H9 (cell line): ENCODE data around the gene AKT3. TPM values are rescaled to one million over a fixed set of nuclear protein-coding genes. Genes with fewer than 3 reads are reported as not detected.

Experiments used
- DNase-seq: peaks from one replicate; pipeline ENCODE4 v3.0.0-alpha.2; 2017
- H2AFZ ChIP-seq: one replicate; pipeline ENCODE4 v1.6.1; 2013; ENCODE audit warnings: mild to moderate bottlenecking, low read length, control low read depth, moderate library complexity
- H2AK5ac ChIP-seq: 2 replicates; pipeline ENCODE4 v1.6.1; 2013; ENCODE audit warnings: low read length, control low read depth, mixed read lengths; ENCODE audit not compliant: insufficient read length
- H2BK120ac ChIP-seq: one replicate; pipeline ENCODE4 v1.6.1; 2013; ENCODE audit warnings: low read depth, mild to moderate bottlenecking, low read length, control low read depth, inconsistent platforms; ENCODE audit not compliant: poor library complexity, severe bottlenecking
- H2BK12ac ChIP-seq: 2 replicates; pipeline ENCODE4 v1.6.1; 2013; ENCODE audit warnings: low read length, control low read depth, mixed read lengths, low read depth; ENCODE audit not compliant: insufficient read length
- H2BK15ac ChIP-seq: 2 replicates; pipeline ENCODE4 v1.6.1; 2013; ENCODE audit warnings: low read depth, low read length, control low read depth
- H2BK20ac ChIP-seq: one replicate; pipeline ENCODE4 v1.6.1; 2013; ENCODE audit warnings: low read depth, mild to moderate bottlenecking, low read length, control low read depth, inconsistent platforms; ENCODE audit not compliant: poor library complexity, severe bottlenecking
- H2BK5ac ChIP-seq: 2 replicates; pipeline ENCODE4 v1.6.1; 2013; ENCODE audit warnings: low read length, control low read depth, mixed read lengths; ENCODE audit not compliant: insufficient read length
- H3K14ac ChIP-seq: 2 replicates; pipeline ENCODE4 v1.6.1; 2013; ENCODE audit warnings: low read length, control low read depth; ENCODE audit not compliant: insufficient read depth
- H3K18ac ChIP-seq: 2 replicates; pipeline ENCODE4 v1.6.1; 2013; ENCODE audit warnings: low read depth, mild to moderate bottlenecking, mixed read lengths, low read length, control low read depth; ENCODE audit not compliant: insufficient read length
- H3K23ac ChIP-seq: 2 replicates; pipeline ENCODE4 v1.6.1; 2013; ENCODE audit warnings: low read length, control low read depth, mixed read lengths, low read depth; ENCODE audit not compliant: insufficient read length
- H3K23me2 ChIP-seq: 2 replicates; pipeline ENCODE4 v1.6.1; 2013; ENCODE audit warnings: low read depth, mild to moderate bottlenecking, mixed read lengths, low read length, control low read depth; ENCODE audit not compliant: insufficient read length, poor library complexity, severe bottlenecking
- H3K27ac ChIP-seq: 2 replicates; pipeline ENCODE4 v1.5.1; 2013; ENCODE audit warnings: low read length, control low read depth, mixed read lengths, low read depth; ENCODE audit not compliant: insufficient read length
- H3K27me3 ChIP-seq: 2 replicates; pipeline ENCODE4 v1.6.1; 2013; ENCODE audit warnings: low read length, control low read depth, inconsistent platforms; ENCODE audit not compliant: insufficient read depth
- H3K4ac ChIP-seq: 2 replicates; pipeline ENCODE4 v1.6.1; 2013; ENCODE audit warnings: low read depth, mild to moderate bottlenecking, control low read depth, inconsistent platforms, low read length, moderate library complexity
- H3K4me1 ChIP-seq: 2 replicates; pipeline ENCODE4 v1.6.1; 2013; ENCODE audit warnings: low read length, control low read depth, inconsistent platforms; ENCODE audit not compliant: insufficient read depth
- H3K4me2 ChIP-seq: 2 replicates; pipeline ENCODE4 v1.6.1; 2013; ENCODE audit warnings: low read length, control low read depth, mixed read lengths; ENCODE audit not compliant: insufficient read length, insufficient read depth
- H3K56ac ChIP-seq: 2 replicates; pipeline ENCODE4 v1.6.1; 2013; ENCODE audit warnings: low read depth, mild to moderate bottlenecking, mixed read lengths, low read length, control low read depth; ENCODE audit not compliant: insufficient read length
- H3K79me1 ChIP-seq: 2 replicates; pipeline ENCODE4 v1.6.1; 2013; ENCODE audit warnings: low read depth, mild to moderate bottlenecking, moderate library complexity, low read length, control low read depth, inconsistent platforms; ENCODE audit not compliant: insufficient read depth, poor library complexity, severe bottlenecking
- H3K79me2 ChIP-seq: 2 replicates; pipeline ENCODE4 v1.6.1; 2013; ENCODE audit warnings: low read length, control low read depth, inconsistent platforms; ENCODE audit not compliant: insufficient read depth
- H3K9ac ChIP-seq: 2 replicates; pipeline ENCODE4 v1.6.1; 2013; ENCODE audit warnings: low read length, control low read depth, mixed read lengths; ENCODE audit not compliant: insufficient read length; ENCODE audit errors: extremely low read depth
- H3K9me3 ChIP-seq: one replicate; pipeline ENCODE4 v1.6.1; 2013; ENCODE audit warnings: low read depth, low read length, inconsistent platforms; ENCODE audit not compliant: control insufficient read depth
- H3T11ph ChIP-seq: one replicate; pipeline ENCODE4 v1.6.1; 2013; ENCODE audit warnings: mild to moderate bottlenecking, low read length, control low read depth, inconsistent platforms
- H4K20me1 ChIP-seq: one replicate; pipeline ENCODE4 v1.6.1; 2013; ENCODE audit not compliant: control insufficient read depth, insufficient read length, insufficient read depth
- H4K5ac ChIP-seq: 2 replicates; pipeline ENCODE4 v1.6.1; 2013; ENCODE audit warnings: low read depth, mild to moderate bottlenecking, mixed read lengths, low read length, control low read depth; ENCODE audit not compliant: insufficient read length
- H4K8ac ChIP-seq: replicated peaks from 2 replicates; pipeline ENCODE4 v1.6.1; 2013; ENCODE audit warnings: low read length, control low read depth, mixed read lengths, low read depth; ENCODE audit not compliant: insufficient read length
- H4K91ac ChIP-seq: 2 replicates; pipeline ENCODE4 v1.6.1; 2013; ENCODE audit warnings: low read depth, mild to moderate bottlenecking, moderate library complexity, mixed read lengths, low read length, control low read depth; ENCODE audit not compliant: insufficient read length
- H3K27ac Mint-ChIP-seq, 3 experiments: 2 replicates in 2 of 3; 3 replicates in 1 of 3; pipeline ENCODE4 v1.8.0; 2020 to 2021; ENCODE audit warnings: mixed read lengths in 3 of 3, mild to moderate bottlenecking in 1 of 3, moderate library complexity in 1 of 3
- H3K27me3 Mint-ChIP-seq: 2 replicates; pipeline ENCODE4 v1.8.0; 2021; ENCODE audit warnings: low read depth, mild to moderate bottlenecking, moderate library complexity, mixed read lengths
- H3K36me3 Mint-ChIP-seq, 3 experiments: 2 replicates in 2 of 3; 3 replicates in 1 of 3; pipeline ENCODE4 v1.8.0; 2020 to 2021; ENCODE audit warnings: low read depth in 3 of 3, mixed read lengths in 3 of 3; ENCODE audit not compliant: insufficient read depth in 1 of 3
- H3K4me1 Mint-ChIP-seq, 2 experiments: 2 replicates each; pipeline ENCODE4 v1.8.0; 2020; ENCODE audit warnings: mixed read lengths in 2 of 2
- H3K4me3 Mint-ChIP-seq, 2 experiments: 2 replicates in 1 of 2; 3 replicates in 1 of 2; pipeline ENCODE4 v1.8.0; 2020 to 2021; ENCODE audit warnings: mild to moderate bottlenecking in 2 of 2, mixed read lengths in 2 of 2, moderate library complexity in 1 of 2
- H3K9me3 Mint-ChIP-seq, 2 experiments: 2 replicates in 1 of 2; 3 replicates in 1 of 2; pipeline ENCODE4 v1.8.0; 2020; ENCODE audit warnings: mild to moderate bottlenecking in 2 of 2, mixed read lengths in 2 of 2, moderate library complexity in 1 of 2
- WGBS: extraction: QIAGEN DNeasy Blood & Tissue Kit; methylation state at CpG from one replicate; pipeline ENCODE4 v1.1.7; 2013; ENCODE audit warnings: missing lambda C conversion rate, low lambda C conversion rate, mixed read lengths; ENCODE audit not compliant: insufficient read length; ENCODE audit errors: extremely low coverage; 5-methylcytosine and 5-hydroxymethylcytosine counted together
- total RNA-seq: library from RNA; stranded (reverse); gene quantifications from 2 replicates; pipeline ENCODE4 v1.2.1, GENCODE V29; 2021
- TF ChIP-seq, protein P1 (sequence below): fragments of 200-600 bp; sonication (generic); conservative IDR thresholded peaks from 3 replicates; pipeline ENCODE4 v1.8.0; 2021; ENCODE audit warnings: antibody characterized with exemption, mild to moderate bottlenecking

The AKT3 gene
- total RNA-seq, 1 experiment from 2014 or later: 27.8 TPM

DNA sequence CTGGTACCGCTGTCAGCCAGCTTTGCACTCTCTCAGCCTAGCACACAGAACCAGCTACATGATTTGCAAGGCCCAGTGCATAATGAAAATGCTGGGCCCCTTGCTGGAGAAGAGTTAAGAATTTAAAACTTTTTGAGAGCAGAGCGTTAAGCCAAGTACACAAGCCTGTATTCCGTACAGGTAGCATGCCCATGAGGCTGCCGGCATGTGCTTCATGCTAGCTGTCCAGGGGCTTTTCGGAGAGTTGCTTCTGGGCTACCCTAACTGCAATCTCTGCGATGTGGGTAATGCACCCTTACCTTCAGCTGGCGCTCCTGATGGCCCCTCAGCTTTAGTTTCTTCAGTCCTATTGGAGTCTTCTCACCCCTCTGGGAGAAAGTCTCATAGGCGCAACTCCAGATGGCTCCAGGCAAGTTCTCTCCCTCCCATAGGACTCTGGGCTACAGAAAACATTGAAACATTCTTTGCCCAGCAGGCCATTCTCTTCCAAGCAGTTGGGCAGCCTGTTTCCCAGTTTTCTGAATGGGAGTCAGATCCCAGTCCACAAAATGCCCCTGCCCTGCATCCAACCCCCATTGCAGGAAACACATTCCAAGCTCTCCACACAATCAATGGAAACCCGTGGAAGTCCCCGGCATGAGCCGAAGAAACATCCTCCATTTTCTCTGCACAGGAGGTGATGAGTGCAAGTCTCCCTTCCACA is 5.7 kb upstream of the AKT3 start:
- Histone ChIP-seq H2BK12ac (no peak overlapping the region), H4K91ac (no peak overlapping the region), H3K14ac (no peak overlapping the region), H3K27me3 (no peaks in the 10 kb centered on the region), H3K9ac (no peak overlapping the region), H3K23me2 (no peaks in the 10 kb centered on the region), H2AK5ac (no peak overlapping the region), H3K79me1 (no peaks in the 10 kb centered on the region), H3K4ac (no peak overlapping the region), H4K8ac (no peak overlapping the region), H2BK20ac (no peak overlapping the region), H4K20me1 (no peaks in the 10 kb centered on the region), H2AFZ (no peak overlapping the region), H3K4me1 (no peaks in the 10 kb centered on the region; the same call in 1 of the 2 replicates), H3T11ph (no peak overlapping the region), H2BK15ac (no peak overlapping the region), H3K4me2 (no peak overlapping the region), H2BK120ac (no peak overlapping the region), H3K23ac (no peak overlapping the region), H3K9me3 (no peaks in the 10 kb centered on the region), H3K79me2 (peaks cover 2% of the 10 kb centered on the region; the same call in 1 of the 2 replicates), H3K18ac (no peak overlapping the region), H3K56ac (no peak overlapping the region), H2BK5ac (no peak overlapping the region), H3K27ac (no peak overlapping the region), H4K5ac (no peak overlapping the region)
- Mint-ChIP-seq H3K27me3 (peaks cover 21% of the 10 kb centered on the region), H3K27ac (no peak overlapping the region), H3K36me3 (0 out of 7 replicates have a peak, but pooled peaks cover 0 to 4% (median 0%) of the 10 kb centered on the region in 3 experiments), H3K9me3 (no peaks in the 10 kb centered on the region; a peak in 1 of 5 replicates), H3K4me3 (no peak overlapping the region), H3K4me1 (peaks cover 16% of the 10 kb centered on the region in 2 experiments)
- no CpG with 5 or more reads among the region's 11 CpGs for WGBS
- TF ChIP-seq, protein P1, sequence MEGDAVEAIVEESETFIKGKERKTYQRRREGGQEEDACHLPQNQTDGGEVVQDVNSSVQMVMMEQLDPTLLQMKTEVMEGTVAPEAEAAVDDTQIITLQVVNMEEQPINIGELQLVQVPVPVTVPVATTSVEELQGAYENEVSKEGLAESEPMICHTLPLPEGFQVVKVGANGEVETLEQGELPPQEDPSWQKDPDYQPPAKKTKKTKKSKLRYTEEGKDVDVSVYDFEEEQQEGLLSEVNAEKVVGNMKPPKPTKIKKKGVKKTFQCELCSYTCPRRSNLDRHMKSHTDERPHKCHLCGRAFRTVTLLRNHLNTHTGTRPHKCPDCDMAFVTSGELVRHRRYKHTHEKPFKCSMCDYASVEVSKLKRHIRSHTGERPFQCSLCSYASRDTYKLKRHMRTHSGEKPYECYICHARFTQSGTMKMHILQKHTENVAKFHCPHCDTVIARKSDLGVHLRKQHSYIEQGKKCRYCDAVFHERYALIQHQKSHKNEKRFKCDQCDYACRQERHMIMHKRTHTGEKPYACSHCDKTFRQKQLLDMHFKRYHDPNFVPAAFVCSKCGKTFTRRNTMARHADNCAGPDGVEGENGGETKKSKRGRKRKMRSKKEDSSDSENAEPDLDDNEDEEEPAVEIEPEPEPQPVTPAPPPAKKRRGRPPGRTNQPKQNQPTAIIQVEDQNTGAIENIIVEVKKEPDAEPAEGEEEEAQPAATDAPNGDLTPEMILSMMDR: no peak
- DNase-seq: peak; percentile 31
